Gastrocnemius medialis (tissue), 4 donors: ENCODE data around the gene RNF41. TPM values are rescaled to one million over a fixed set of nuclear protein-coding genes. Genes with fewer than 3 reads are reported as not detected.

Source experiments
- ATAC-seq, 2 donors: fragments of 150-250 bp; one replicate each; pipeline ENCODE4 v1.9.1; 2016
- DNase-seq, 2 donors: peaks; one replicate each; pipeline ENCODE4 v3.0.0-alpha.2; 2019
- H3K27ac ChIP-seq, 4 donors: fragments of 200-600 bp; sonication (generic); 1 replicate in 1 of 4; 2 replicates in 3 of 4; pipeline ENCODE4 v1.5.1; 2016 to 2018; ENCODE audit warnings: mild to moderate bottlenecking in 2 of 4, moderate library complexity in 1 of 4
- H3K27me3 ChIP-seq, 3 donors: fragments of 200-600 bp; sonication (generic) in 2 of 3; 1 replicate in 1 of 3; 2 replicates in 2 of 3; pipeline versions ENCODE4 v1.5.1 to v1.6.0; 2016 to 2019; ENCODE audit warnings: mild to moderate bottlenecking in 1 of 3, moderate library complexity in 1 of 3
- H3K36me3 ChIP-seq, 2 donors: fragments of 200-600 bp; sonication (generic) in 1 of 2; one replicate each; pipeline ENCODE4 v1.5.1; 2017 to 2018
- H3K4me1 ChIP-seq, 2 donors: fragments of 200-600 bp; sonication (generic) in 1 of 2; one replicate each; pipeline ENCODE4 v1.5.1; 2016 to 2017; ENCODE audit warnings: mild to moderate bottlenecking in 2 of 2
- H3K4me3 ChIP-seq, 4 donors: fragments of 200-600 bp; sonication (generic) in 3 of 4; 1 replicate in 1 of 4; 2 replicates in 3 of 4; pipeline ENCODE4 v1.5.1; 2016 to 2019; ENCODE audit warnings: mild to moderate bottlenecking in 2 of 4
- H3K9me3 ChIP-seq, 3 donors: fragments of 200-600 bp; sonication (generic) in 2 of 3; 1 replicate in 1 of 3; 2 replicates in 2 of 3; pipeline ENCODE4 v1.5.1; 2016 to 2019
- POLR2A ChIP-seq, 2 donors: fragments of 450-650 bp; IDR thresholded peaks; one replicate each; pipeline ENCODE4 v1.6.1; 2017; ENCODE audit warnings: antibody characterized with exemption in 2 of 2, mild to moderate bottlenecking in 2 of 2, moderate library complexity in 2 of 2
- in situ Hi-C, 4 donors: fragments of 200-750 bp; cut with MboI; loops; one replicate each; pipeline versions ENCODE4 v1.15.0 to v1.8.0; 2017; ENCODE audit warnings: low sequenced_read_pairs in 4 of 4
- intact Hi-C: fragments of 100-400 bp; cut with DNase I; formaldehyde crosslinking; loops from one replicate; pipeline ENCODE4 v1.15.1; 2023; ENCODE audit warnings: low total_unique reads
- total RNA-seq, 4 donors: library from RNA; depleted of rRNA; stranded (reverse); fragments of >200 nt; gene quantifications; one replicate each; pipeline versions ENCODE4 v1.1.0 to v1.2.3, GENCODE V29; 2016
- TF ChIP-seq, protein P1 (sequence below), 5 experiments: fragments of 450-650 bp in 3 of 5; fragments of 200-600 bp in 2 of 5; sonication (generic) in 2 of 5; IDR thresholded peaks in 4 of 5; conservative IDR thresholded peaks in 1 of 5; 1 replicate in 4 of 5; 2 replicates in 1 of 5; pipeline ENCODE4 v1.5.1; 2016 to 2019; ENCODE audit warnings: antibody characterized with exemption in 5 of 5, mild to moderate bottlenecking in 3 of 5, moderate library complexity in 3 of 5

RNF41 gene
- total RNA-seq, 4 donors from 2014 or later, result 46.5 to 58.9 (median 54.8) TPM

DNA sequence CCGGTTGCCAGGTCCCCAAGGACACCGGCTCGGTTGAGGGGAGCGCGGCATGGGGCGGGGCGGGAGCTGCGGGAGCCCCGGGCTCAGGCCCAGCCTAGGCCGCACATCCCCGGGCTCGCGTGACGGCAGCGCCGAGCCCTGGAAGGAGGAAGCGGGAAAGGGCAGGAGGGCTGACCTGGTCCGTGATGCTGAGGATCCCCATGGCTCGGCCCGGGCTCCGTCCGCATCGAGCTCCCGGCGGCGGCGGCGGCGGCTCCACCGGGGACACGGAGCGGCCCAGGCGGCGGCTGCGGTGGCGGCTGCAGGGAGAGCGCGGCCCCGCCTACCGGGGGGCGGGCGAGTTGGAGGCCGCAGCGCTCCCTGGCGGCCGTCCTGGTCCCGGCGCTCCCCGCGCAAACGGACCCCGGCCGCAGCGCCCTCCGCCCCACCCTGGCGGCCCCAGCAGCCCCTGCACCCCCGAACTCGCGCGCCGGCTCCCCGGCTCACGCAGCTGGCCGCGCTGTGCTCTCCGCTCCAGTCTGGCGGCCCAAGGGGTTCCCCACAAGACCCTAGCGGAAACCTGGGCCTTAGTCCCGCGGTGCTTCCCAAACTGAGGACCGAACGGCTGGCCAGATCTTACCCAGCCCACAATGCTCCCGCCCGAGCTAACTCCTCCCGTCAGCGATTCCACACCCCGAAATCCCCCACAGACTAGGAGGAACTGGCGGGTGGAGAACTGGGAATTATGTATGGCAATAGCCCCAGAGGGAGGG lies 36.5 kb upstream of the RNF41 start, which contains the start of gene ANKRD52:
TSS of gene ANKRD52 (minus strand) at position 317 of the 752 bp plus-strand sequence. CDS start at position 202, 115 bp downstream.
- no peaks in the 10 kb centered on the region for H3K27me3 ChIP-seq
- peaks cover 33 to 48% of the 10 kb centered on the region in 2 donors for H3K4me1 ChIP-seq
- peak; percentile 59 to 75 for TF ChIP-seq POLR2A (IDR thresholded peaks at IDR 0.05)
- TF ChIP-seq, protein P1, sequence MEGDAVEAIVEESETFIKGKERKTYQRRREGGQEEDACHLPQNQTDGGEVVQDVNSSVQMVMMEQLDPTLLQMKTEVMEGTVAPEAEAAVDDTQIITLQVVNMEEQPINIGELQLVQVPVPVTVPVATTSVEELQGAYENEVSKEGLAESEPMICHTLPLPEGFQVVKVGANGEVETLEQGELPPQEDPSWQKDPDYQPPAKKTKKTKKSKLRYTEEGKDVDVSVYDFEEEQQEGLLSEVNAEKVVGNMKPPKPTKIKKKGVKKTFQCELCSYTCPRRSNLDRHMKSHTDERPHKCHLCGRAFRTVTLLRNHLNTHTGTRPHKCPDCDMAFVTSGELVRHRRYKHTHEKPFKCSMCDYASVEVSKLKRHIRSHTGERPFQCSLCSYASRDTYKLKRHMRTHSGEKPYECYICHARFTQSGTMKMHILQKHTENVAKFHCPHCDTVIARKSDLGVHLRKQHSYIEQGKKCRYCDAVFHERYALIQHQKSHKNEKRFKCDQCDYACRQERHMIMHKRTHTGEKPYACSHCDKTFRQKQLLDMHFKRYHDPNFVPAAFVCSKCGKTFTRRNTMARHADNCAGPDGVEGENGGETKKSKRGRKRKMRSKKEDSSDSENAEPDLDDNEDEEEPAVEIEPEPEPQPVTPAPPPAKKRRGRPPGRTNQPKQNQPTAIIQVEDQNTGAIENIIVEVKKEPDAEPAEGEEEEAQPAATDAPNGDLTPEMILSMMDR (IDR thresholded peaks at IDR 0.05 in 4 of 5, conservative IDR thresholded peaks at IDR 0.05 in 1 of 5), result peak; percentile 49 to 97 (median 87)
- H3K36me3 ChIP-seq, result peaks cover 0 to 32% of the 10 kb centered on the region in 2 donors
- intact Hi-C loops (loop anchor here (2.0 kb wide), 1 partner anchor 139 kb away; the partner anchor contains the start of gene ZC3H10), in situ Hi-C loops (no loop called here)
- ATAC-seq, result peak; percentile 67 to 79
- H3K4me3 ChIP-seq, result peak within 1 kb of the TSS; percentile 71 to 98 (median 79)
- DNase-seq, result peak; percentile 40 to 58
- H3K27ac ChIP-seq, result peak within 1 kb of the TSS; percentile 89 to 97 (median 91)
- H3K9me3 ChIP-seq, result no peaks in the 10 kb centered on the region

DNA sequence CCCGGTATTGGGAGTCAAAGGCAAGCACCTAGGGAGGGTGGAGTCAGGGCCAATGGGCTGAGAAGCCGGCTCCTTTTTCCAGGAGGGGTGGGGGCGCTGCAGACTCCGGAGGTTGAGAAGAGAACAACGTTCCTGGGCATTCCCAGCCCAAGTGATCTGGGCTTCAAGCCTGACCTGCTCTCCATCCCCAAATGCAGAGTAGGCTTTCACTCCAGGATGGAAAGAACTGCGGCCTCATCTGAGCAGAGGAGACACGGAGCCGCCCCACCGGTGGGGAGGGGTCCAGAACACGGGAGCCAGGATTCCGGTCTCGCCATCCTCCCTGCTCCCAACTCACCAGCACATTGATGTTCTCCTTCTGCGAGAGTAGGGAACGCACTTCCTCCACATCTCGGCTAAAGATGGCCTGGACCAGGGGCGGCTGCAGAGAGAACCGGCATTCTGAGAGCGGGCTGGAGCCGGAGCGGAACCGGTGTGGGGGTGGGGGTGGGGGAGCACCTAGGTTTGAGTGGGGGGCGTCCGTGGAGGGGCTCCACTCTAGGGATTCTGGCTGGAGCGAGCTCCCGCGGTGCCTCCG lies 35.9 kb upstream of the RNF41 start:
- Histone ChIP-seq H3K27me3 (no peaks in the 10 kb centered on the region), H3K27ac (peak overlapping the region; percentile 89 to 97 (median 91)), H3K9me3 (no peaks in the 10 kb centered on the region), H3K36me3 (peaks cover 0 to 38% of the 10 kb centered on the region in 2 donors), H3K4me3 (peak overlapping the region; percentile 71 to 98 (median 79)), H3K4me1 (peaks cover 33 to 48% of the 10 kb centered on the region in 2 donors)
- intact Hi-C loops, result loop anchor here (2.0 kb wide), 2 partner anchors 33 to 139 kb away; partner anchors contain the start of genes NABP2 and ZC3H10
- TF ChIP-seq, protein P1 (IDR thresholded peaks at IDR 0.05 in 4 of 5, conservative IDR thresholded peaks at IDR 0.05 in 1 of 5), result no peak
- TF ChIP-seq POLR2A (IDR thresholded peaks at IDR 0.05), result no peak
- DNase-seq (peak in 1 of 2 donors; percentile 61), ATAC-seq (peak; percentile 18 to 35)
- in situ Hi-C loops, result no loop called here

DNA sequence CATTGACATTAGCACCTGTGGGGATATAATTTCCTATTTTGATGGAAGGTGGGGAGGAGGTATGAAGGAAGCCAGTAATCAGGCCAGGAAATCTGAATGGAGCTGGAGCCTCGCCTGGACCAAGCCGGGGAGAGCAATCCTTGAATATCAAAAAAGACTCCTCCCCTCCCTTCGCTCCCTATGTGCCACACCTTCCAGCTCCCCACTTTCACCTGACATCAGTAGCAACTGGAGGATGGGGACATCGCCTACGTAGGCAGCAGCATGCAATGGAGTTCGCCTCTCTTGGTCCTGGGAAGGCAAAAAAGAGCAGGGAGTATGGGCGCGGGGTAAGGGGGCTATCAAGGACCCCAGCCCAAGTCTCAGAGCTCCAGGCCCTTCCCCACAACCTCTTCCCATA lies 35.3 kb upstream of the RNF41 start:
- intact Hi-C loops (loop anchor here (2.0 kb wide), 1 partner anchor 32 kb away; the partner anchor contains the start of gene NABP2), in situ Hi-C loops (no loop called here)
- Histone ChIP-seq H3K9me3 (no peaks in the 10 kb centered on the region), H3K4me3 (peak overlapping the region; percentile 71 to 98 (median 79)), H3K36me3 (peaks cover 0 to 43% of the 10 kb centered on the region in 2 donors), H3K4me1 (peaks cover 33 to 48% of the 10 kb centered on the region in 2 donors), H3K27ac (peak overlapping the region; percentile 89 to 97 (median 91)), H3K27me3 (no peaks in the 10 kb centered on the region)
- ATAC-seq (peak in 1 of 2 donors; percentile 4), DNase-seq (peak in 1 of 2 donors; percentile 51)
- TF ChIP-seq, protein P1 (IDR thresholded peaks at IDR 0.05 in 4 of 5, conservative IDR thresholded peaks at IDR 0.05 in 1 of 5), result no peak
- TF ChIP-seq POLR2A (IDR thresholded peaks at IDR 0.05), result no peak

DNA sequence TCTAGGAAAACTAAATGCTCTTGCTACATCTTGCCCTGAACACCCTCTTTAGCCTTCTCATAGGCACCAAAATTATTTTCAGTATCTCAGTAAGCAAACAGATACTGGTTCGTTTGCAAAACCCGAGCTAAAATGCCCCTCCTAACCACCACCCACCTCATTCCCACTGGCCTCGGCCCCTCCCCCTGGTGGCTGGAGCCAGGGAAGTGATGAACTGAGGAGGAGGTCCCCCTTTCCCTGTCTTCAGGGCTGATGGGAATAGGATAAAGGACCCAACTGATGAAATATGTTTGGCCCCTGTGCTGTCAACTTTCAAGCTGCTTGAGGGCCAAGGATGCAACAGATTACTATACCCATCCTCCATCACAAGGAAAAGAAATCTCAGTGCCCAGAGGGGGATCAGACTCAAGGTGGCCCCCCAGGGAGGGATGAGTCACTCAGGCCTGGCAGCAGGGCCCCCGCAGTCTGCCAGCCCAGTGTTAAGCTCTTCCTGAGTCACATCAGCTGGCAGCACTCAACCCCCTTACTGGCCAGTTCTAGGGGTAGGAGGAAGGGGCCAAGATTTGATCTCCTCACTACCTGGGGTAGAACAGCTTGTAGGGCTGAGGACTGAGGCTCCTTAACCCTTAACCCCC lies 34.7 kb upstream of the RNF41 start:
- intact Hi-C loops, result loop anchor here (1.0 to 2.0 kb wide), 2 partner anchors 32 to 65 kb away; partner anchors contain the start of gene NABP2
- in situ Hi-C loops, result no loop called here
- Histone ChIP-seq H3K27me3 (no peaks in the 10 kb centered on the region), H3K4me1 (peaks cover 33 to 44% of the 10 kb centered on the region in 2 donors), H3K9me3 (no peaks in the 10 kb centered on the region), H3K27ac (peak overlapping the region; percentile 89 to 97 (median 91)), H3K4me3 (peak overlapping the region in 3 of 4 donors; percentile 77 to 98 (median 81)), H3K36me3 (peaks cover 0 to 50% of the 10 kb centered on the region in 2 donors)
- DNase-seq, result peak in 1 of 2 donors; percentile 86
- TF ChIP-seq POLR2A (IDR thresholded peaks at IDR 0.05), result no peak
- TF ChIP-seq, protein P1 (IDR thresholded peaks at IDR 0.05 in 4 of 5, conservative IDR thresholded peaks at IDR 0.05 in 1 of 5), result no peak
- peak; percentile 37 to 50 for ATAC-seq
